Nephron progenitor cell (in vitro differentiated cells): Measurements from ENCODE around the gene FSTL4.
"Not testable (repeated sequence)": the region's sequence is repeated elsewhere in the genome, so short reads cannot be mapped to it uniquely, and the experiment has no call there.

Experiments
- DNase-seq: peaks from one replicate; pipeline ENCODE4 v3.0.0; 2021
- H3K27ac Mint-ChIP-seq: 2 replicates; pipeline ENCODE4 v1.8.0; 2021; ENCODE audit warnings: mild to moderate bottlenecking, moderate library complexity, mixed read lengths
- H3K27me3 Mint-ChIP-seq: 2 replicates; pipeline ENCODE4 v1.8.0; 2021; ENCODE audit warnings: mild to moderate bottlenecking, low read depth, mixed read lengths; ENCODE audit not compliant: poor library complexity
- H3K36me3 Mint-ChIP-seq: 2 replicates; pipeline ENCODE4 v1.8.0; 2021; ENCODE audit warnings: low read depth, mixed read lengths
- H3K4me1 Mint-ChIP-seq: 2 replicates; pipeline ENCODE4 v1.8.0; 2021; ENCODE audit warnings: mixed read lengths
- H3K4me3 Mint-ChIP-seq: 2 replicates; pipeline ENCODE4 v1.8.0; 2021; ENCODE audit warnings: mild to moderate bottlenecking, moderate library complexity, mixed read lengths
- H3K9me3 Mint-ChIP-seq: 2 replicates; pipeline ENCODE4 v1.8.0; 2021; ENCODE audit warnings: mild to moderate bottlenecking, moderate library complexity, mixed read lengths
- TF ChIP-seq, protein P1 (sequence below): fragments of 200-600 bp; sonication (generic); IDR thresholded peaks from 2 replicates; pipeline ENCODE4 v1.5.0; 2021; ENCODE audit warnings: antibody characterized with exemption

The FSTL4 gene

GRCh38 chr5:133195250-133195649 lies 417.1 kb downstream of the FSTL4 start:
- TF ChIP-seq, protein P1, sequence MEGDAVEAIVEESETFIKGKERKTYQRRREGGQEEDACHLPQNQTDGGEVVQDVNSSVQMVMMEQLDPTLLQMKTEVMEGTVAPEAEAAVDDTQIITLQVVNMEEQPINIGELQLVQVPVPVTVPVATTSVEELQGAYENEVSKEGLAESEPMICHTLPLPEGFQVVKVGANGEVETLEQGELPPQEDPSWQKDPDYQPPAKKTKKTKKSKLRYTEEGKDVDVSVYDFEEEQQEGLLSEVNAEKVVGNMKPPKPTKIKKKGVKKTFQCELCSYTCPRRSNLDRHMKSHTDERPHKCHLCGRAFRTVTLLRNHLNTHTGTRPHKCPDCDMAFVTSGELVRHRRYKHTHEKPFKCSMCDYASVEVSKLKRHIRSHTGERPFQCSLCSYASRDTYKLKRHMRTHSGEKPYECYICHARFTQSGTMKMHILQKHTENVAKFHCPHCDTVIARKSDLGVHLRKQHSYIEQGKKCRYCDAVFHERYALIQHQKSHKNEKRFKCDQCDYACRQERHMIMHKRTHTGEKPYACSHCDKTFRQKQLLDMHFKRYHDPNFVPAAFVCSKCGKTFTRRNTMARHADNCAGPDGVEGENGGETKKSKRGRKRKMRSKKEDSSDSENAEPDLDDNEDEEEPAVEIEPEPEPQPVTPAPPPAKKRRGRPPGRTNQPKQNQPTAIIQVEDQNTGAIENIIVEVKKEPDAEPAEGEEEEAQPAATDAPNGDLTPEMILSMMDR, result no peak
- Mint-ChIP-seq H3K9me3 (no peaks in the 10 kb centered on the region), H3K27ac (no peak overlapping the region), H3K36me3 (no peaks in the 10 kb centered on the region), H3K27me3 (peaks cover 8% of the 10 kb centered on the region), H3K4me3 (no peak overlapping the region), H3K4me1 (peaks cover 12% of the 10 kb centered on the region)
- DNase-seq, result no peak

- no peaks in the 10 kb centered on the region for H3K36me3 Mint-ChIP-seq
- no peak overlapping the region for H3K27ac Mint-ChIP-seq
- DNase-seq, result no peak
These were observed 418.5 kb downstream of the FSTL4 start for GRCh38 chr5:133193794-133194193.

GRCh38 chr5:133192716-133193115 lies 419.6 kb downstream of the FSTL4 start:
- Mint-ChIP-seq H3K4me3 (no peak overlapping the region), H3K4me1 (peaks cover 12% of the 10 kb centered on the region), H3K27me3 (peaks cover 6% of the 10 kb centered on the region), H3K27ac (no peak overlapping the region), H3K36me3 (no peaks in the 10 kb centered on the region), H3K9me3 (no peaks in the 10 kb centered on the region)
- TF ChIP-seq, protein P1, result no peak
- no peak for DNase-seq

More at GRCh38 chr5:133193794-133194193, 418.5 kb downstream of the FSTL4 start:
- Mint-ChIP-seq H3K9me3 (no peaks in the 10 kb centered on the region), H3K4me1 (peaks cover 12% of the 10 kb centered on the region), H3K4me3 (no peak overlapping the region), H3K27me3 (peaks cover 6% of the 10 kb centered on the region)
- TF ChIP-seq, protein P1, result no peak

DNA sequence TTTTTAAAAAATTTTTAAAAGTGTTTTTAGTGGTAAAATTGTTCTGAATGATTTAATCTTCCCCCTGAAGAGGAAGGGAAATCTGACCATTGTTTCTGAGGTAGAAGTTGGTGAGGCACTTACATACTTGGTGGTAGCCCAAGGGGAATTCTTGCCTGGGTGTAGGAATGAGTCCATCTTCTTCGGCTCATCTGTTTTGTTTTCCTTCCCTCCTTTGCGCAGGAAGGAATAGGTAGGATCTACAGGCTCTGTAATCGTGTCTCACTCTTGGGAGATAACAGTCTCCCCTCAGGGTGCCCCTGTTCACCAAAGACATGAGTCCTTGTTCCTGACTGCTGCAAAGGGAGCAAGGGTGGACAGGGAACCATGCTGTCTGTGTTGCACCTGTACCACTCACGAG lies 422.5 kb downstream of the FSTL4 start:
- Mint-ChIP-seq H3K4me3 (no peak overlapping the region), H3K36me3 (no peaks in the 10 kb centered on the region), H3K27ac (no peak overlapping the region), H3K9me3 (no peaks in the 10 kb centered on the region), H3K27me3 (peaks cover 2% of the 10 kb centered on the region), H3K4me1 (no peaks in the 10 kb centered on the region)
- TF ChIP-seq, protein P1, result no peak
- no peak for DNase-seq

DNA sequence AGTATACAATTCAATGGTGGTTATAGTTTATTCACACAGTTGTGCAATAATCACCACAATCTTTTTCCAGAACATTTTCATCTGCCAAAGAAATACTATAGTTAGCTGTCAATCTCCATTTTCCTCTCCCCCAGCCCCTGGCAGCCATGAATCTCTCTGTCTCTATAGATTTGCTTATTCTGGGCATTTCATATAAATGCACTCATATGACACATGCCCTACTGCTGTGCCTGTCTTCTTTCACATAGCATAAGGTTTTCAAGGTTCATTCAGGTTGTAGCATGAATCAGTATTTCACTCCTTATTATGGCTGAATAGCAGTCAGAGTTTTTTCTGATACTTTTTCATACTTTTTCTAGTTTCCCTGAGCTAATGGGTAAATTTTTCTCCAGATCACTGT lies 432.9 kb downstream of the FSTL4 start:
- Mint-ChIP-seq H3K27me3 (peaks cover 7% of the 10 kb centered on the region), H3K27ac (no peak overlapping the region), H3K4me1 (no peaks in the 10 kb centered on the region), H3K9me3 (peaks cover 6% of the 10 kb centered on the region), H3K36me3 (no peaks in the 10 kb centered on the region), H3K4me3 (no peak overlapping the region)
- TF ChIP-seq, protein P1, result no peak
- DNase-seq, result no peak

- not testable (repeated sequence) for H3K4me1 Mint-ChIP-seq, DNase-seq, H3K36me3 Mint-ChIP-seq, H3K27ac Mint-ChIP-seq, H3K4me3 Mint-ChIP-seq, H3K27me3 Mint-ChIP-seq
- H3K9me3 Mint-ChIP-seq, result peaks cover 37% of the 10 kb centered on the region
These were observed 441.5 kb downstream of the FSTL4 start for GRCh38 chr5:133170756-133171387.
